ENCODE data around the gene SCO2. TPM values are rescaled to one million over a fixed set of nuclear protein-coding genes. Genes with fewer than 3 reads are reported as not detected.

Gene SCO2
- total and polyA plus RNA-seq, 10 donors = 1.2 to 12.7 (median 5.5) TPM; not detected in 1

- H3K4me3 ChIP-seq = no peak overlapping the region
- no peaks in the 10 kb centered on the region for H3K36me3 ChIP-seq
- 82 to 88% (median 85%) methylated on average over 21 to 31 of the region's 31 CpGs for WGBS, 5 donors
- DNase-seq = no peak
- intact Hi-C loops (cut with DNase I; ENCODE audit: low total_unique reads) = no loop called here
- H3K4me1 ChIP-seq = peaks cover 5 to 33% (median 18%) of the 10 kb centered on the region in 6 donors
- H3K27ac ChIP-seq = no peak overlapping the region
- TF ChIP-seq POLR2AphosphoS5 (IDR thresholded peaks at IDR 0.05) = no peak
- no peak for TF ChIP-seq POLR2A (IDR thresholded peaks at IDR 0.05)
- TF ChIP-seq, protein P1, sequence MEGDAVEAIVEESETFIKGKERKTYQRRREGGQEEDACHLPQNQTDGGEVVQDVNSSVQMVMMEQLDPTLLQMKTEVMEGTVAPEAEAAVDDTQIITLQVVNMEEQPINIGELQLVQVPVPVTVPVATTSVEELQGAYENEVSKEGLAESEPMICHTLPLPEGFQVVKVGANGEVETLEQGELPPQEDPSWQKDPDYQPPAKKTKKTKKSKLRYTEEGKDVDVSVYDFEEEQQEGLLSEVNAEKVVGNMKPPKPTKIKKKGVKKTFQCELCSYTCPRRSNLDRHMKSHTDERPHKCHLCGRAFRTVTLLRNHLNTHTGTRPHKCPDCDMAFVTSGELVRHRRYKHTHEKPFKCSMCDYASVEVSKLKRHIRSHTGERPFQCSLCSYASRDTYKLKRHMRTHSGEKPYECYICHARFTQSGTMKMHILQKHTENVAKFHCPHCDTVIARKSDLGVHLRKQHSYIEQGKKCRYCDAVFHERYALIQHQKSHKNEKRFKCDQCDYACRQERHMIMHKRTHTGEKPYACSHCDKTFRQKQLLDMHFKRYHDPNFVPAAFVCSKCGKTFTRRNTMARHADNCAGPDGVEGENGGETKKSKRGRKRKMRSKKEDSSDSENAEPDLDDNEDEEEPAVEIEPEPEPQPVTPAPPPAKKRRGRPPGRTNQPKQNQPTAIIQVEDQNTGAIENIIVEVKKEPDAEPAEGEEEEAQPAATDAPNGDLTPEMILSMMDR (IDR thresholded peaks at IDR 0.05 in 8 of 11, conservative IDR thresholded peaks at IDR 0.05 in 3 of 11) = no peak
- H3K9me3 ChIP-seq = no peaks in the 10 kb centered on the region
- H3K27me3 ChIP-seq (replicated peaks in 1 of 7) = peaks cover 0 to 79% (median 20%) of the 10 kb centered on the region in 7 donors
These were observed 41.2 kb downstream of the SCO2 start for GRCh38 chr22:50483977-50484853.

- H3K4me1 ChIP-seq = peaks cover 5 to 33% (median 18%) of the 10 kb centered on the region in 6 donors
- TF ChIP-seq POLR2A (IDR thresholded peaks at IDR 0.05) = no peak
- TF ChIP-seq, protein P1 (IDR thresholded peaks at IDR 0.05 in 8 of 11, conservative IDR thresholded peaks at IDR 0.05 in 3 of 11) = no peak
- TF ChIP-seq POLR2AphosphoS5 (IDR thresholded peaks at IDR 0.05) = no peak
- no peak overlapping the region for H3K27ac ChIP-seq
- intact Hi-C loops (cut with DNase I; ENCODE audit: low total_unique reads) = no loop called here
- DNase-seq = no peak
- 89 to 98% (median 90%) methylated on average over 5 to 8 of the region's 8 CpGs for WGBS, 5 donors
- H3K36me3 ChIP-seq = no peaks in the 10 kb centered on the region
- H3K4me3 ChIP-seq = no peak overlapping the region
- H3K27me3 ChIP-seq (replicated peaks in 1 of 7) = peaks cover 0 to 82% (median 20%) of the 10 kb centered on the region in 7 donors
- H3K9me3 ChIP-seq = no peaks in the 10 kb centered on the region
These were observed 41.8 kb downstream of the SCO2 start for GRCh38 chr22:50483556-50483955.

GRCh38 chr22:50483106-50483505, 42.3 kb downstream of the SCO2 start:
- TF ChIP-seq, protein P1 (IDR thresholded peaks at IDR 0.05 in 8 of 11, conservative IDR thresholded peaks at IDR 0.05 in 3 of 11) = no peak
- no peak for TF ChIP-seq POLR2AphosphoS5 (IDR thresholded peaks at IDR 0.05)
- no peak for TF ChIP-seq POLR2A (IDR thresholded peaks at IDR 0.05)
- no peaks in the 10 kb centered on the region for H3K9me3 ChIP-seq
- 79 to 92% (median 86%) methylated on average over 3 to 10 of the region's 10 CpGs for WGBS, 5 donors
- H3K4me1 ChIP-seq = peaks cover 5 to 33% (median 18%) of the 10 kb centered on the region in 6 donors
- no peak for DNase-seq
- intact Hi-C loops (cut with DNase I; ENCODE audit: low total_unique reads) = no loop called here
- H3K27me3 ChIP-seq (replicated peaks in 1 of 7) = peaks cover 0 to 78% (median 20%) of the 10 kb centered on the region in 7 donors
- no peak overlapping the region for H3K4me3 ChIP-seq
- H3K27ac ChIP-seq = no peak overlapping the region
- H3K36me3 ChIP-seq = no peaks in the 10 kb centered on the region
